ENCODE measurements around the gene BEND2. TPM values are rescaled to one million over a fixed set of nuclear protein-coding genes. Genes with fewer than 3 reads are reported as not detected.
"Not testable (repeated sequence)": the region's sequence is repeated elsewhere in the genome, so short reads cannot be mapped to it uniquely, and the experiment has no call there.

Gene BEND2
- 0.24 TPM for polyA plus RNA-seq

- Mint-ChIP-seq H3K36me3 (peaks cover 4% of the 10 kb centered on the region), H3K27ac (no peak within 1 kb of the TSS), H3K27me3 (no peaks in the 10 kb centered on the region), H3K4me1 (no peaks in the 10 kb centered on the region), H3K4me3 (peak within 1 kb of the TSS in 2 of 4 donors; percentile 45 to 51), H3K9me3 (peaks cover 2 to 6% (median 2%) of the 10 kb centered on the region in 3 donors)
These were observed at the start of gene BEND2 for GRCh38 chrX:18220786-18221185. Gene BEND2 (minus strand): TSS chrX:18220886. CDS start chrX:18220750, 136 bp downstream.

- no peak overlapping the region for H3K4me3 Mint-ChIP-seq
- no peaks in the 10 kb centered on the region for H3K9me3 Mint-ChIP-seq
- peak overlapping the region in 1 of 3 donors; percentile 84 for H3K27ac Mint-ChIP-seq
- no peaks in the 10 kb centered on the region for H3K27me3 Mint-ChIP-seq
- H3K4me1 Mint-ChIP-seq: no peaks in the 10 kb centered on the region
- H3K36me3 Mint-ChIP-seq: peaks cover 2% of the 10 kb centered on the region
These were observed 34.4 kb upstream of the BEND2 start for GRCh38 chrX:18255059-18255458.

- Mint-ChIP-seq H3K4me3 (no peak overlapping the region), H3K4me1 (no peaks in the 10 kb centered on the region), H3K9me3 (no peaks in the 10 kb centered on the region), H3K27me3 (no peaks in the 10 kb centered on the region), H3K36me3 (peaks cover 2% of the 10 kb centered on the region), H3K27ac (no peak overlapping the region)
These were observed 32.1 kb upstream of the BEND2 start for GRCh38 chrX:18252644-18253359.

GRCh38 chrX:18229646-18230045 lies 9.0 kb upstream of the BEND2 start:
- H3K4me3 Mint-ChIP-seq, H3K36me3 Mint-ChIP-seq, H3K4me1 Mint-ChIP-seq, H3K27ac Mint-ChIP-seq, H3K27me3 Mint-ChIP-seq, H3K9me3 Mint-ChIP-seq: not testable (repeated sequence)

GRCh38 chrX:18228069-18228468 lies 7.4 kb upstream of the BEND2 start:
- Mint-ChIP-seq H3K27me3 (no peaks in the 10 kb centered on the region), H3K27ac (no peak overlapping the region), H3K4me3 (no peak overlapping the region), H3K9me3 (peaks cover 0 to 2% (median 2%) of the 10 kb centered on the region in 3 donors), H3K4me1 (no peaks in the 10 kb centered on the region), H3K36me3 (peaks cover 2% of the 10 kb centered on the region)

- peaks cover 2% of the 10 kb centered on the region for H3K36me3 Mint-ChIP-seq
- H3K27ac Mint-ChIP-seq: no peak overlapping the region
- no peaks in the 10 kb centered on the region for H3K27me3 Mint-ChIP-seq
- H3K4me3 Mint-ChIP-seq: no peak overlapping the region
- no peaks in the 10 kb centered on the region for H3K4me1 Mint-ChIP-seq
- peaks cover 0 to 2% (median 2%) of the 10 kb centered on the region in 3 donors for H3K9me3 Mint-ChIP-seq
These were observed 6.8 kb upstream of the BEND2 start for GRCh38 chrX:18227458-18227857.

- H3K27ac Mint-ChIP-seq: no peak overlapping the region
- H3K4me1 Mint-ChIP-seq: no peaks in the 10 kb centered on the region
- H3K9me3 Mint-ChIP-seq: peaks cover 0 to 3% (median 0%) of the 10 kb centered on the region in 3 donors
- H3K4me3 Mint-ChIP-seq: no peak overlapping the region
- no peaks in the 10 kb centered on the region for H3K36me3 Mint-ChIP-seq
- no peaks in the 10 kb centered on the region for H3K27me3 Mint-ChIP-seq
These were observed 10.2 kb downstream of the BEND2 start for GRCh38 chrX:18210470-18210869.

GRCh38 chrX:18206657-18207056 lies 14.0 kb downstream of the BEND2 start:
- peaks cover 0 to 1% (median 0%) of the 10 kb centered on the region in 3 donors for H3K4me1 Mint-ChIP-seq
- H3K36me3 Mint-ChIP-seq: no peaks in the 10 kb centered on the region
- peaks cover 3% of the 10 kb centered on the region for H3K27me3 Mint-ChIP-seq
- H3K9me3 Mint-ChIP-seq: peaks cover 0 to 3% (median 3%) of the 10 kb centered on the region in 3 donors
- H3K4me3 Mint-ChIP-seq: no peak overlapping the region
- no peak overlapping the region for H3K27ac Mint-ChIP-seq

- Mint-ChIP-seq H3K27me3 (peaks cover 3% of the 10 kb centered on the region), H3K36me3 (no peaks in the 10 kb centered on the region), H3K4me1 (peaks cover 0 to 1% (median 0%) of the 10 kb centered on the region in 3 donors), H3K27ac (no peak overlapping the region), H3K9me3 (peaks cover 0 to 3% (median 3%) of the 10 kb centered on the region in 3 donors), H3K4me3 (no peak overlapping the region)
These were observed 17.1 kb downstream of the BEND2 start for GRCh38 chrX:18203631-18204030.

GRCh38 chrX:18194688-18195087 lies 26.0 kb downstream of the BEND2 start:
- no peaks in the 10 kb centered on the region for H3K36me3 Mint-ChIP-seq
- no peak overlapping the region for H3K27ac Mint-ChIP-seq
- H3K9me3 Mint-ChIP-seq: peaks cover 0 to 5% (median 0%) of the 10 kb centered on the region in 3 donors
- H3K4me1 Mint-ChIP-seq: no peaks in the 10 kb centered on the region
- no peaks in the 10 kb centered on the region for H3K27me3 Mint-ChIP-seq
- no peak overlapping the region for H3K4me3 Mint-ChIP-seq

- Mint-ChIP-seq H3K4me1 (no peaks in the 10 kb centered on the region), H3K36me3 (no peaks in the 10 kb centered on the region), H3K9me3 (no peaks in the 10 kb centered on the region), H3K27ac (no peak overlapping the region), H3K4me3 (no peak overlapping the region), H3K27me3 (no peaks in the 10 kb centered on the region)
These were observed 41.2 kb downstream of the BEND2 start for GRCh38 chrX:18179446-18179845.

- no peaks in the 10 kb centered on the region for H3K27me3 Mint-ChIP-seq
- H3K9me3 Mint-ChIP-seq: no peaks in the 10 kb centered on the region
- no peaks in the 10 kb centered on the region for H3K4me1 Mint-ChIP-seq
- H3K36me3 Mint-ChIP-seq: no peaks in the 10 kb centered on the region
- H3K4me3 Mint-ChIP-seq: no peak overlapping the region
- no peak overlapping the region for H3K27ac Mint-ChIP-seq
These were observed 45.7 kb downstream of the BEND2 start for GRCh38 chrX:18174971-18175370.

- H3K4me1 Mint-ChIP-seq: no peaks in the 10 kb centered on the region
- H3K27me3 Mint-ChIP-seq: no peaks in the 10 kb centered on the region
- no peaks in the 10 kb centered on the region for H3K9me3 Mint-ChIP-seq
- H3K4me3 Mint-ChIP-seq: no peak overlapping the region
- H3K27ac Mint-ChIP-seq: no peak overlapping the region
- no peaks in the 10 kb centered on the region for H3K36me3 Mint-ChIP-seq
These were observed 46.5 kb downstream of the BEND2 start for GRCh38 chrX:18174209-18174608.

- no peaks in the 10 kb centered on the region for H3K4me1 Mint-ChIP-seq
- no peaks in the 10 kb centered on the region for H3K36me3 Mint-ChIP-seq
- no peak overlapping the region for H3K27ac Mint-ChIP-seq
- H3K27me3 Mint-ChIP-seq: no peaks in the 10 kb centered on the region
- no peaks in the 10 kb centered on the region for H3K9me3 Mint-ChIP-seq
- H3K4me3 Mint-ChIP-seq: no peak overlapping the region
These were observed 47.0 kb downstream of the BEND2 start for GRCh38 chrX:18173494-18174180.

- no peak overlapping the region for H3K27ac Mint-ChIP-seq
- no peaks in the 10 kb centered on the region for H3K36me3 Mint-ChIP-seq
- H3K27me3 Mint-ChIP-seq: no peaks in the 10 kb centered on the region
- H3K4me3 Mint-ChIP-seq: no peak overlapping the region
- no peaks in the 10 kb centered on the region for H3K4me1 Mint-ChIP-seq
- no peaks in the 10 kb centered on the region for H3K9me3 Mint-ChIP-seq
These were observed 47.7 kb downstream of the BEND2 start for GRCh38 chrX:18172970-18173369.

- no peak overlapping the region for H3K27ac Mint-ChIP-seq
- no peaks in the 10 kb centered on the region for H3K9me3 Mint-ChIP-seq
- H3K4me1 Mint-ChIP-seq: no peaks in the 10 kb centered on the region
- no peak overlapping the region for H3K4me3 Mint-ChIP-seq
- no peaks in the 10 kb centered on the region for H3K27me3 Mint-ChIP-seq
- no peaks in the 10 kb centered on the region for H3K36me3 Mint-ChIP-seq
These were observed 49.8 kb downstream of the BEND2 start for GRCh38 chrX:18170910-18171309.

Measured in IgD-negative memory B cell (primary cell).